ENCODE results near the gene MRPS35. TPM values are rescaled to one million over a fixed set of nuclear protein-coding genes. Genes with fewer than 3 reads are reported as not detected.

Gene MRPS35
- total RNA-seq, result 56.0 and 58.2 TPM in 2 replicates

DNA sequence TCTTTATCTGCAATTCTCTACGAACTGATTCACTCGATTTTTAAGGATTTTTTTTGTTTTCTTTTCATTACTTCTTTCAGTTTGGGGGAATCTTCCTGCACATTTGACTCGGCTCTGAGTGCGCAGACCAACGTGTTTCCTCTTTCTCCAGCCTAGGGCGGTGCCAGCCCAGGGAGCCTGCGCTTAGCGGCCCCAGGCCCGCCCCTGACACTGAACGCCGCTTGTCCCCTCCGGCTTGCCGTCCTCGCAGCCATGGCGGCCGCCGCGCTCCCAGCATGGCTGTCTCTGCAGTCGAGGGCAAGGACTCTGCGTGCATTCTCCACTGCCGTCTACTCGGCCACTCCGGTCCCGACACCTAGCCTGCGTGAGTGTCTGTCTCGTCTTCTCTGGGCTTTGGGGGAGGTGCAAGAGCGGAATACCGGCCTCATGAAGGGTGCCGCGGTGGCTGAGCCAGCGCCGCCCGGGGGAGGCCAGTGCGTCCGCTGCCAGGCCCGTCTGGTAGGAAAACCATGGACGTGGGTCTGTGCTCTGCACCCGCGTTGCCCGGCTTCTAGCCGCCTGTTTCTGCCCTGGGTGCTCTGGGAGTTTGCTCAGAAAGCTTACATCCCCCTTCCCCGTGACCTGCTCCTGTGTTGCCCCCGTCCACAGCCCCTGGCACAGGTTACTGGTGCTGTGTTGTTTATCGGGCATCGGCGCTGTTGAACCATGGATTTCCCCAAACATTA, at the start of gene MRPS35:
MRPS35 (plus strand) TSS at position 241 of the 725 bp plus-strand sequence; CDS start at position 253, 12 bp downstream.

DNA sequence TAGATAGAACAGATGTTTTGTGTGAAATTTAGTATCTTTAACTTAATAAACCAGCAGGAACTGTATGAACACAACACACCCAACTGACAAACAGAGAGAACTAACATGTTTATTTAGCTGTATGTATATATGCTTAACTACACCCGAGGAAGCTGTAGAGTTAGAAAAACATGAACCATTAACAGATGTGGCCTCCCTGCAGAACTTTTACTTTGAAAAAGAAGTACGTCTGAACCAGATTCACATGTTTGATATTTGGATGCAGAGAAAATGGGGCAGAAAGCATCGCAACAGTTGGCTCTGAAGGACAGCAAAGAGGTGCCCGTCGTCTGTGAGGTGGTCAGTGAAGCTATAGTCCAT, 14.4 kb upstream of the MRPS35 start, which contains the start of gene REP15:
REP15 (plus strand) TSS at position 155 of the 360 bp plus-strand sequence; CDS start at position 271, 116 bp downstream.

DNA sequence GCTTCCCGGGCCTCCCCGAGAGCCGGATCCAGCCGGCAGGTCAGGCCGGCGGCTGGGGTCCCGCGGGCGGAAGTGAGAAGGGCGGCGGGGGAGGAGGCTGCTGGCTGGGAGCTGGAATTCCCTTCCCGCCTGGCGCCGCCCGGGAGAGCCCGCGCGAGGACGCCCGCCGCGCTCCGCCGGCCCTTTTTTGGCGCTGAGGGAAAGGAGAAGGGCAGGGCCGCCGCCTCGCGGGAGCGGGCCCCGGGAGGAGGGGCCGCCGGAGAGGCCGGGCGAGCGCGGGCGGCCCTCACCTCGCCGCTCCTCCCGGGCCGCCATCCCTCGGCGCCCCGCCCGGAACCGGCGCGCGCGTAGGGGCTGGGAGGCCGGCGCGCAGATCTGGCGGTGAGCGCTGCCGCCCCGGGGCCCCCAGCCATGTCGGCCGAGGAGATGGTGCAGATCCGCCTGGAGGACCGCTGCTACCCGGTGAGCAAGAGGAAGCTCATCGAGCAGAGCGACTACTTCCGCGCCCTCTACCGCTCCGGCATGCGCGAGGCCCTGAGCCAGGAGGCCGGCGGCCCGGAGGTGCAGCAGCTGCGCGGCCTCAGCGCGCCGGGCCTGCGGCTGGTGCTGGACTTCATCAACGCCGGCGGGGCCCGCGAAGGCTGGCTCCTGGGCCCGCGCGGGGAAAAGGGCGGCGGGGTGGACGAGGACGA, 69.4 kb downstream of the MRPS35 start, which contains the start of the genes KLHL42 and MANSC4:
KLHL42 (plus strand) TSS at position 314 of the 692 bp plus-strand sequence; CDS start at position 412, 98 bp downstream.
MANSC4 (minus strand) TSS at position 317 of the 692 bp plus-strand sequence. CDS start 8,960 bp downstream, outside the sequence.

Other genes starting within 250 kb of the MRPS35 start
- gene PPFIBP1, start 186.6 kb upstream of the MRPS35 start, total RNA-seq, result 140 and 153 TPM in 2 replicates
- 2.2 and 2.3 TPM in 2 replicates for gene REP15, start 14.4 kb upstream of the MRPS35 start, total RNA-seq
- gene KLHL42, start 69.4 kb downstream of the MRPS35 start, total RNA-seq, result 37.8 and 51.6 TPM in 2 replicates
- gene MANSC4, start 69.4 kb downstream of the MRPS35 start, total RNA-seq, result not detected in 2 replicates